HT-29 (cell line): ENCODE data around the gene PEMT. TPM values are rescaled to one million over a fixed set of nuclear protein-coding genes. Genes with fewer than 3 reads are reported as not detected.
A peak's percentile ranks its signal among the peaks of the same experiment; 100 is the strongest.

Experiments
- DNase-seq: peaks from one replicate; pipeline ENCODE4 v3.0.0-alpha.2; 2015; ENCODE audit warnings: low spot score
- total RNA-seq: library from RNA; depleted of rRNA; stranded (reverse); fragments of >200 nt; shearing (Covaris generic); gene quantifications from 2 replicates; pipeline ENCODE4 v1.2.3, GENCODE V29; 2014

PEMT gene
- total RNA-seq, 1 experiment from 2014 or later, result 64.4 TPM

DNA sequence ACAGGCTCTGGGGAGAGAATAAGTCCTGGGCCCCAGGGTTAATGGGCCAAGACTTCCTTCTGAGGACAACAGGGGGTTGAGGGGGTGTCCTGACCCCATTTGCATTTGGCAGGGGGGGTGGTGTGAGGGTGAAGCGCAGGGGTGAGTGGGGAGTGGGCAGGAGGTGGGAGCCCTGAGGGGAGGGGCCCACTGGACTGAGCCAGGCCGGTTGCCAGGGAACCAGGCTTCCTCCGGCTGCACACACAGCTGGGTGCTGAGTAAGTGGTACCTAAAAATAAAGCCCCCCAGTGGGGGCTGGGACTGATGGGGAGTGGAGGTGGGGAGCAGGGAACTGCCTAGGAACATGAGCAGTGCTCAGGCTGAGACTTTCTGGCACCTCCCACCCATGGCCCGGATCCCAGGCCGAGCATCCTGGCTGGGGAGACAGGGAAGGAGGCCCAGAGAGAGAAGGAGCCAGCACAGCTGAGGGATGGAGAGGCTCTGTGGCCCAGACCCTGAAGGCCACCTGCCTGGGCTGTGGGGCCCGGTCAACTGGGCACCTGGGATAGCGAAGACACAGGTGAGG lies 87.9 kb downstream of the PEMT start:
- DNase-seq, result no peak

GRCh38 chr17:17502741-17503565 lies 88.6 kb downstream of the PEMT start:
- no peak for DNase-seq

GRCh38 chr17:17500999-17501605 lies 90.4 kb downstream of the PEMT start:
- peak; percentile 68 for DNase-seq

DNA sequence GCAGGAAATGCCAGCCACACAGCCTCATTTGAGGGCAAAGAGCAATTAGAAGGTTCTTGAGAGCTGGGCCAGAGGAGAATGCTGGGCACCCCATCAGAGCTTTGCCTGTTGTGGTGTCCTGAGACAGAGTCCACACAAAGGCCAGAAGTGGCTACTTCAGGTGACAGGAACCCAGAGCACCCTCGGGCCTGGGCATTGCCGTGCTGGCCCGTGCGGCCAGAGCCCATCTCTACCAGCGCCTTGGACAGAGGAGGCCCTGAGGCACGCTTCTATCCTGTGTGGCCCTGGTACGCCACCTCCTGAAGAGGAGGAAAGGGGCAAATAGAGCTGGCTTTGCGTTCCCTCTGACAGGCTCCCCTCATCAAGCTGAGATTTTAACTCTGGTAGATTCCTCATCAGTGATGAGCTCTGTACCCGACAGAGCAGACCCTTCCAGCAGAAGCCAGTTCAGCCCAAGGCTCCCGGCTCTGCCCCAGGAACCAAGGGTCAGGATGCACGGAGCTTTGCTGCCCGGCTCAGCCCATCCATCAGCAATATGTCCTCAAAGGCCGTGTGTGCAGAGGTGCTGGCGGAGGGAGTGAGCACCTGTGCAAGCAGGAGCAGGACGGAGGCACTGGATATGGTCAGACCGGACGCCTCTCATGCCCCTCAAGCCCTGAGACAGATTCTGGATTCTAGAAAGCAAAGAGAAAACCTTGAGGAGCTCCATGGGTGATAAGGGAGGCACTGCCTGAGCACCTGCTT lies 91.9 kb downstream of the PEMT start:
- no peak for DNase-seq

DNA sequence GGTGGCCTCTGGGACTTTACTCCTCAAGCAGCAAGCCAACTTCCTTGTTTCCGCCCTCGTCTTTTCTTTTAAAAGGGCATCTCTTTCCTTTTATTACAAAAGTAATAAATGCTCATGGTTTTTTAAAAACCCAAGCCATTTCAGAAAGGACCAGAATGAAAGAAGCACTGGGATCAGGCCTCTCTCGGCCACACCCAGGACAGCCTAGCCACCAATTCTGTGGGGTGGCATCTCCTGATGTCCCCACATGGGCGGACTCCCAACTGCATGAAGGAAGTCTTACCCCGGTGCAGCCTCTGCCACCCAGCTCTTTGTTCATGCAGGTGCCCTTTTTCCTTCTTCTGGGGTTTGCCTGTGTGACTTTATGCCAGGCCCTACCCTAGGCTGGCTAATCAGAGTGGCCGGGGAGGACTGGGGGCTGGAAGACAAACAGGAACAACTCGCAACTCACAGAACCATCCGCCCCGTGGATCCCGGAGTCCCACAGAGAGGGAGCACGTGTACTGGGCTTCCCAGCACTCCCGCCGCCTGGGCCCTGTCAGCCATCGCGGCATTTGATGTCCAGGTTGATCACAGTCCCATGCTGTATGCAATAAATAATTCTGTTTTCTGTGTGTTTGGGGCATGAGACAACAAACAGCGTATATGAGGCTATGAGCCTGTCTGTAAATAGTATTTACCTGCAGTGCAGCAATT lies 92.8 kb downstream of the PEMT start:
- DNase-seq, result no peak

DNA sequence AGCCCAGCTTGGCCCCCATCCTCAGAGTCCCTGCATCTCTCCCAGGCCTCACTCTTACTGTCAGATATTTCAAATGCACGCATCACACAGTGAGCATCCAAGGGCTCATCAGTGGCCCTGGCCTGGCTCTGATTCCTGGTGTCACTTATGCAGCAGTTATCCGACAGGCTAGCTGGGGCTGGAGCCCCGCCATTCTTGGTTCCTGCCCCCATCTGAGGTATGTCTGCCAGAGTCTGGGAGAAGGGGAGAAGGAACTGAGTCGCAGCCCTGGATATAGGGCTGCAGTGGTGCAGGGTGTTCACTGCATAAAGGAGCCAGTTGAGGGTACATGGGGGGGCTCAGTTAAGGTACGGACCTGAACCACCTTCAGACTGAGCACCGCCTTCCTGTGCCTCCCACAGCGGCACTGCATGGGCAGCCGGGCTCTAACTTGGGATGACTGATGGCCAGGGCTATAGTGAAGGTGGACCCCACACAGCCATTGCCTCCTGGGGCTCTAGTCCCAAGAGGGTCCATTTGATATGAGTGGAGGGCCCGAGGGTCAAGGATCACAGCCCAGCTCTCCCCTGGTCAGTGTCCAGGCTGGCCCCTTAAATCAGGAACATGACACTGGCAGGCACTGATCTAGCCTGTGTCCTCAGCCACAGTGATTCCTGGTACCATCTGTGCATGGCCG lies 93.5 kb downstream of the PEMT start:
- no peak for DNase-seq

DNA sequence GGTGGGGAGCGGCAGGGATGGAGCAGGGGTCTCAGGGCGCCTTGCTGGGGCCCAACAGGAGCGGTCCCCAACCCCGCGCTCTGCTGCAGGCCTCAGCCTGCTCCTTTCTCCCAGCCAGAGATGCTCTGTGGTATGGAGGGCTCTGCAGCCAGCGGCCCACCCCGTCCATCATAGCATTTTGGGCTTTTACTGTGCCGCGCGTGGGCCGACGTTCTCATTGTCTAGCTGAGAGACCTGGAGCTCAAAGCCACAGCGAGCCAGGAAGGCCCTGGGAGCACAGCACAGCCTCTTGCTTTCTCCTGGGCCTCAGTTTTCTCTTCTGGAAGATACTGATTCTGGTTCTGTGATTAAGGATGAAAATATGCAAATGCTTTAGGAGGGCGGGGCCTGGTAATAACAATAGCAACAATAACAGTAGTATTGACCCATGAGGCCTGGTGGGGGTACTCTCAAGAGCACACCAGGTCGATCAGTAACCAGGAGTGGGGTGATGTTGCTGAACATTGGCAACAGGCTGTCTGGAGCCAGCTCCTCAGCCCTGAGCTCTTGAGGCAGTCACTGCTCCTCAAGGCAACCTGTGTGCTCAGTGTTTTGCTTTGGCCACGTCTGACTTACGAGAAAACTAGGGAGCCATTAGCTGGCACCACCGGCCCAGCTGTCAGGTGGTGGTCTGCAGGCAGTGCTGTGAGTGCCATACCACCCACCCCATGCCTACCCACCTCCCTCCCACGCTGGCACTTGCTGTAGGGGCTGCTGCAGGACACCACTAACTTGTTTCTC lies 94.3 kb downstream of the PEMT start:
- DNase-seq, result no peak

- DNase-seq, result peak; percentile 77
Measured at GRCh38 chr17:17496189-17497064, 95.1 kb downstream of the PEMT start, which contains the start of gene RASD1. RASD1 (minus strand) TSS chr17:17496395; CDS start chr17:17496181, 214 bp downstream.

DNA sequence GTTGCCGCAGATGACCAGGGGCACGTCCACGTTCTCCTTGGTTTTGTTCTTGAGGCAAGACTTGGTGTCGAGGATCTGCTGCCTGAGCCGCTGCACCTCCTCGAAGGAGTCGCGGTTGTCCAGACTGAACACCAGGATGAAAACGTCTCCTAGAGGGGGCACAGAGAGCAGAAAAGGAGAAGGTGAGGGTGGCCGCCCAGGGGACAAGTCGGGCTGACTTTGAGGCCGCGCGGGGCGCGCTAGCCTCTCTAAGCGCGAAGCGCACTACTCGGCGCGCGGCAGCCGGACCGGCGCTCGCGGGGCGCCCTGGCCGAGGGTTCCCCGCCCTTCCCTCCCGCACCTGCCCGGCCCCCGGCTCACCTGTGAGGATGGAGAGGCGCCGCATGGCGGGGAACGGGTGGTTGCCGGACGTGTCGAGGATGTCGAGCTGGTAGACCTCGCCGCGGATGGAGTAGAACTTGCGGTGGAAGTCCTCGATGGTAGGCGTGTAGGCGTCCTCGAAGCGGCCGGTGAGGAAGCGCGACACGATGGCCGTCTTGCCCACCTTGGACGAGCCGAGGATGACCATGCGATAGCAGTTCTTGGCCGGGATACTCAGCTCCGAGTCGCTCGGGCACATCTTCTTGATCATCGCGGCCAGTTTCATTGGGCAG lies 95.8 kb downstream of the PEMT start:
- no peak for DNase-seq

GRCh38 chr17:17494870-17495535 lies 96.5 kb downstream of the PEMT start:
- DNase-seq, result peak; percentile 25

DNA sequence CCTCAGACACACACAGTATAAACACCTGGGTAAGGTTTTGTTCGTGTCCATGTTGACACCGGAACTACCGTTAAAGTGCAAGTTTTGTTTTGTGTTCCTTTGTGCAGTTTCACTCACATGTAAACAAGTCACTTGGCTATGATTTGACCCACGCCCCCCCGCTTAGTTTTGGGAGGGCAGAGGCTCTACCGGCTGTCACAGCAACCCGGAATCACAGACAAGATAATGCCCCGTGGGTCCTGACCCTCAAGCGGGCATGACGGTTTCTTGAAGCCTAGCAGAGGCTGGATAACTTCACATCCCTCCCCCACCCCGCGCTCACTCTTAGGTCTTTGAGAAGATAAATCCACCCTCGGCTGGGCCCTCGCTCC lies 97.0 kb downstream of the PEMT start:
- DNase-seq, result no peak

GRCh38 chr17:17493986-17494466 lies 97.5 kb downstream of the PEMT start:
- no peak for DNase-seq

DNA sequence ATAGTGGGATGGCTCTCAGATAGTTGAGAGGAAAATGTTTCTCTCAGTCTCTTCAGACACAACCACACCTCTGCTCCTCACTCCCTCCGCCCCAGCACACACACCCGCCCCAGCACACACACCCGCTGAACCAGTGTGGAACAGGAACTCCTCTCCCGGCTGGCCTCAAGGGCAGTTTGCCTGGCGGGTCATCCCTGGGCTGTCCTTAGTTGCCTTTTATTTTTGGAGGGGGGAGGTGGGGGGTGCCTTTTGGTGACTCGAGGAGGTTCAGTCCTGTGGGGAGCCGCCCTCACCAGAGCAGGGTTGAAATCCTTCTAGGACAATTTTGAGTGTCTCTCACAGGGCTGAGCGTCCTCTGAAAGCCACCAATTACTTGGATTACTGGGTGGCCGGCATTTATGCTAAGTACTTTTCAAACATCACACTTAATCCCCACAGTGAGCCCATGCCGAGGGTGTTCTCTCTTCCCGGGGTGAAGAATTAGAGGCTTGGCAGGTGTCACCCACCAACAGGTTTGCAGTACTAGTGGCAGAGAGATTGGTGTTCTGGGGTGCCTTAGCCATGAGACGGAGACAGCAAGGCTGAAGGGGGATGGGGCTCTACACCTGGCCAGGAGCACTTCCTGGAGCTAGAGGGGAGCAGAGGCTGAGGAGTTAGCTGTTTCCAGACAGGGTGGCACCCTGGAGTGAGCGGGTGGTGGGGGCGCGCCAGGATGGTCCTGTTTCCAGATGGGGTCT lies 98.1 kb downstream of the PEMT start:
- DNase-seq, result no peak

DNA sequence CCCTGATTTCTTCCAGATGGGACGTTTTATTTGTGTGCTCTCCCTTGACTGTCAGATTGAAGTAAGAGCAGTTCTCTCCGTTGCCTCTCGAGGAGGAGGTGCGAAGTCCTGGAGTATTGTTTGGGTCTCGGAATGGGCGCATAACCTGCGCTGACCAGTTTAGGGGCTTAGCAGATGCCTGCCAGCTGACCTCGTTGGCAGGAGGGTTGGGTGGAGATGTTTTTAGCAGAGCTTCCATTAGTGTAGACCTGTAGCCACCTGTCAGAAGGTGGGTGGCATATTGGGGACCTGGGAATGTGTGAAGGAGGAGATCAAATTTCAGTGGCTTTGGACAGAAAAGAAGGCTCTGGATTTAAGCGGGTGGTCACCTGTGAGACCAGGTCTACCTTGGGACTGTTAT lies 98.9 kb downstream of the PEMT start:
- DNase-seq, result no peak

DNA sequence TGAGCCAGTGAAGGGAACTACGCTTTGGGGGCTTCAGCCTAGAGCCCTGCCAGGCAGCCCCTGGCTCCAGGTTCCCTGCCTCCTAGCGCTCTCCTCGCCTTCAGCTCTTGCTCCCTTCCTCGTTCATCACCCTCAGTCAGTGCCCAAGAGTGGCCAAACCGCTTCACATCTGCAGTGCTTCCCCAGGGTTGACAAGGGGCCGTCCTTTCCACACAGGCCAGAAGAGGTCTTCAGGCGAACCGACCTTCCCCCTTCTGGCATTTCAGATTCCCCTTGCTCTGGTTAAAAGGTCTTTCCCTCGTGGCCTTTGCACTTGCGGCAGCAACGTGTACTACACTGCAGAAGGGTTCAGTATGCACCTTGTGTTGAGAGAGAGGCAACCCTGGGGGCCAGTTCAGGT lies 99.4 kb downstream of the PEMT start:
- no peak for DNase-seq

- no peak for DNase-seq
Measured at GRCh38 chr17:17491546-17491988, 99.9 kb downstream of the PEMT start.

DNA sequence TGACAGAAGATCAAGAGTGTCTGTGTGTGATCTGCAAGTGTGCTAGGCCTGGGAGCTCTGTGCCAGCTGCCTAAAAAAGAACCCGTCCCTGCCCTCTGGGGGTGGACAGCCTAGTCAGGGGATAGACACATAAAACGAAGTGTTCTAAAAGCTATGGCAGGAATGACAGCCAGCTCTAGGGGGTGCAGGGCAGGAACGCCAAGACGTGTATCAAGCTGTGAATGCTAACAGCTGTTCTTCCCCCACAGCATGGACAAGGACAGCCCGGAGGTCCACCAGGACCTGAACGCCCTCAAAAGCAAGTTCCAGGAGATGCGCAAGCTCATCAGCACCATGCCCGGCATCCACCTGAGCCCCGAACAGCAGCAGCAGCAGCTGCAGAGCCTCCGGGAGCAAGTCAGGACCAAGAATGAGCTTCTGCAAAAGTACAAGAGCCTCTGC lies 100.5 kb downstream of the PEMT start:
- DNase-seq, result no peak
